Activated CD4-positive, alpha-beta T cell treated with anti-CD3 and anti-CD28 coated beads for 1 hour (primary cell): ENCODE results near the gene FBLN2.

Experiments used
- DNase-seq: peaks from one replicate; pipeline ENCODE4 v3.0.0-alpha.2; 2020

The FBLN2 gene

GRCh38 chr3:13610006-13610570, 61.2 kb downstream of the FBLN2 start:
- no peak for DNase-seq

- DNase-seq = no peak
Measured at GRCh38 chr3:13611221-13611620, 62.3 kb downstream of the FBLN2 start.

- no peak for DNase-seq
Measured at GRCh38 chr3:13612829-13613228, 63.9 kb downstream of the FBLN2 start.

GRCh38 chr3:13613343-13614190, 64.6 kb downstream of the FBLN2 start:
- DNase-seq = no peak

- no peak for DNase-seq
Measured at GRCh38 chr3:13614607-13615006, 65.7 kb downstream of the FBLN2 start.

GRCh38 chr3:13615019-13615528, 66.1 kb downstream of the FBLN2 start:
- no peak for DNase-seq

- no peak for DNase-seq
Measured at GRCh38 chr3:13616359-13616758, 67.4 kb downstream of the FBLN2 start.

- no peak for DNase-seq
Measured at GRCh38 chr3:13617097-13617738, 68.3 kb downstream of the FBLN2 start.

- DNase-seq = no peak
Measured at GRCh38 chr3:13617981-13618380, 69.1 kb downstream of the FBLN2 start.

- DNase-seq = no peak
Measured at GRCh38 chr3:13618836-13619235, 69.9 kb downstream of the FBLN2 start.

- DNase-seq = no peak
Measured at GRCh38 chr3:13619661-13620230, 70.8 kb downstream of the FBLN2 start.

GRCh38 chr3:13620281-13620680, 71.4 kb downstream of the FBLN2 start:
- no peak for DNase-seq

GRCh38 chr3:13620776-13621365, 71.9 kb downstream of the FBLN2 start:
- no peak for DNase-seq

- no peak for DNase-seq
Measured at GRCh38 chr3:13621381-13622221, 72.7 kb downstream of the FBLN2 start.

- no peak for DNase-seq
Measured at GRCh38 chr3:13622356-13622755, 73.4 kb downstream of the FBLN2 start.

- no peak for DNase-seq
Measured at GRCh38 chr3:13623101-13623654, 74.3 kb downstream of the FBLN2 start.

- DNase-seq = no peak
Measured at GRCh38 chr3:13624021-13624420, 75.1 kb downstream of the FBLN2 start.

GRCh38 chr3:13624671-13625125, 75.8 kb downstream of the FBLN2 start:
- DNase-seq = no peak

- DNase-seq = no peak
Measured at GRCh38 chr3:13626396-13626795, 77.5 kb downstream of the FBLN2 start.

GRCh38 chr3:13626915-13627460, 78.1 kb downstream of the FBLN2 start:
- DNase-seq = no peak

GRCh38 chr3:13627681-13628080, 78.8 kb downstream of the FBLN2 start:
- DNase-seq = no peak
